Epithelial cell of proximal tubule (primary cell): ENCODE measurements around the gene TPSAB1. TPM values are rescaled to one million over a fixed set of nuclear protein-coding genes. Genes with fewer than 3 reads are reported as not detected.

Source experiments
- DNase-seq: peaks from one replicate; pipeline ENCODE4 v3.0.0-alpha.2; 2011; ENCODE audit warnings: low read depth
- H3K4me3 ChIP-seq: 2 replicates; pipeline ENCODE4 v1.5.1; 2011; ENCODE audit warnings: low read depth, mild to moderate bottlenecking, low read length
- CTCF ChIP-seq: conservative IDR thresholded peaks from 2 replicates; pipeline ENCODE4 v1.5.1; 2012; ENCODE audit warnings: low read depth, mild to moderate bottlenecking, low read length
- total RNA-seq: library from RNA; depleted of rRNA; stranded (reverse); fragments of >200 nt; gene quantifications from 2 replicates; pipeline ENCODE4 v1.2.3, GENCODE V29; 2015

The TPSAB1 gene
- total RNA-seq, 1 donor from 2014 or later, result not detected

GRCh38 chr16:1288813-1289476 is 48.4 kb downstream of the TPSAB1 start:
- no peak for TF ChIP-seq CTCF
- DNase-seq, result no peak
- H3K4me3 ChIP-seq, result no peak overlapping the region

- no peak for TF ChIP-seq CTCF
- no peak for DNase-seq
- no peak overlapping the region for H3K4me3 ChIP-seq
Measured at GRCh38 chr16:1289477-1289866, 49.0 kb downstream of the TPSAB1 start.

- TF ChIP-seq CTCF, result no peak
- no peak for DNase-seq
- no peak overlapping the region for H3K4me3 ChIP-seq
Measured at GRCh38 chr16:1290063-1290501, 49.6 kb downstream of the TPSAB1 start.

GRCh38 chr16:1290860-1291575 is 50.5 kb downstream of the TPSAB1 start:
- no peak for DNase-seq

GRCh38 chr16:1291576-1291974 is 51.1 kb downstream of the TPSAB1 start:
- no peak for DNase-seq
- no peak overlapping the region for H3K4me3 ChIP-seq
- no peak for TF ChIP-seq CTCF

More at GRCh38 chr16:1290860-1291575, 50.5 kb downstream of the TPSAB1 start:
- no peak for TF ChIP-seq CTCF
- no peak overlapping the region for H3K4me3 ChIP-seq

Other genes starting within 250 kb of the TPSAB1 start
- gene SSTR5, start 168.0 kb upstream of the TPSAB1 start, total RNA-seq, result not detected in 2 replicates
- not detected in 2 replicates for gene C1QTNF8, start 144.5 kb upstream of the TPSAB1 start, total RNA-seq
- gene CACNA1H, start 87.6 kb upstream of the TPSAB1 start, total RNA-seq, result 0.22 and 0.29 TPM in 2 replicates
- gene TPSG1, start 15.4 kb upstream of the TPSAB1 start, total RNA-seq, result not detected in 2 replicates
- gene TPSB2, start 10.5 kb upstream of the TPSAB1 start, total RNA-seq, result not detected in 2 replicates
- gene TPSD1, start 15.4 kb downstream of the TPSAB1 start, total RNA-seq, result not detected in 2 replicates
- gene UBE2I, start 68.9 kb downstream of the TPSAB1 start, total RNA-seq, result 97.0 and 112 TPM in 2 replicates
- 1.5 and 3.9 TPM in 2 replicates for gene BAIAP3, start 92.9 kb downstream of the TPSAB1 start, total RNA-seq
- gene TSR3, start 111.2 kb downstream of the TPSAB1 start, total RNA-seq, result 123 and 157 TPM in 2 replicates
- gene GNPTG, start 111.2 kb downstream of the TPSAB1 start, total RNA-seq, result 38.3 and 63.9 TPM in 2 replicates
- gene UNKL, start 174.0 kb downstream of the TPSAB1 start, total RNA-seq, result 11.3 and 20.1 TPM in 2 replicates
- gene UQCC4, start 180.0 kb downstream of the TPSAB1 start, total RNA-seq, result 17.4 and 23.2 TPM in 2 replicates
- gene PERCC1, start 190.4 kb downstream of the TPSAB1 start, total RNA-seq, result not detected in 2 replicates
- gene CCDC154, start 203.9 kb downstream of the TPSAB1 start, total RNA-seq, result not detected in 2 replicates
- gene CLCN7, start 234.3 kb downstream of the TPSAB1 start, total RNA-seq, result 57.3 and 76.2 TPM in 2 replicates
- not detected in 2 replicates for gene PTX4, start 248.2 kb downstream of the TPSAB1 start, total RNA-seq